HCT116 (cell line): ENCODE results near the gene CELF1. TPM values are rescaled to one million over a fixed set of nuclear protein-coding genes. Genes with fewer than 3 reads are reported as not detected.
A peak's percentile ranks its signal among the peaks of the same experiment; 100 is the strongest.

ENCODE experiments used
- ATAC-seq: fragments of 200-7000 bp; cut with Tn5 transposase; 2 replicates; pipeline ENCODE4 v1.9.1; 2020; ENCODE audit warnings: mild to moderate bottlenecking, moderate library complexity
- BruUV-seq: library from RNA; stranded (reverse); fragments of 400-500 nt; replicated peaks from 2 replicates; lab custom pipeline; 2021; lab: Mats Ljungman, UMichigan
- CTCF ChIA-PET: fragments of 300-600 bp; sonication (Branson Sonifier 250); formaldehyde crosslinking; loops from one replicate; lab custom pipeline; 2021; ENCODE audit warnings: antibody characterized with exemption; lab: Charles Lee
- POLR2A ChIA-PET: fragments of 300-600, 350-600 bp; sonication (Branson Sonifier 250); formaldehyde crosslinking; loops from one replicate; lab custom pipeline; 2021; ENCODE audit warnings: antibody characterized with exemption; lab: Charles Lee
- RAD21 ChIA-PET, 2 experiments: fragments of 300-600 bp; sonication (Branson Sonifier 250); formaldehyde crosslinking; loops; one replicate each; lab custom pipeline; 2023; ENCODE audit warnings: low total read pairs in 2 of 2; ENCODE audit not compliant: uncharacterized antibody in 2 of 2, unreplicated experiment in 2 of 2, low non-redundant PET in 1 of 2; lab: Charles Lee
- DNase-seq: peaks from one replicate; pipeline ENCODE4 v3.0.0-alpha.2; 2010; ENCODE audit warnings: low read depth, low spot score
- H2AFZ ChIP-seq: fragments of 200-600 bp; shearing (Covaris generic), sonication (generic); 2 replicates; pipeline ENCODE4 v1.6.1; 2017; ENCODE audit warnings: low read depth, mixed run types, mixed read lengths, antibody characterized with exemption, low read length; ENCODE audit not compliant: poor library complexity, severe bottlenecking
- H3K27ac ChIP-seq: 2 replicates; pipeline ENCODE4 v1.5.1; 2012; ENCODE audit warnings: low read depth, low read length
- H3K27me3 ChIP-seq: fragments of 200-600 bp; sonication (generic); 2 replicates; pipeline ENCODE4 v1.6.1; 2016; ENCODE audit warnings: mixed run types, low read length, mixed read lengths; ENCODE audit not compliant: insufficient read depth
- H3K36me3 ChIP-seq, 2 experiments: fragments of 200-500 bp in 1 of 2; fragments of 200-600 bp in 1 of 2; sonication (Bioruptor generic) in 1 of 2; sonication (generic) in 1 of 2; 2 replicates each; pipeline versions ENCODE4 v1.5.1 to v1.6.1; 2014 to 2016; ENCODE audit warnings: low read length in 2 of 2, inconsistent platforms in 1 of 2, mixed read lengths in 1 of 2, mixed run types in 1 of 2; ENCODE audit not compliant: insufficient read depth in 2 of 2, control insufficient read depth in 1 of 2
- H3K4me1 ChIP-seq, 2 experiments: fragments of 200-600 bp in 1 of 2; sonication (generic) in 1 of 2; 2 replicates each; pipeline versions ENCODE4 v1.5.1 to v1.6.1; 2012 to 2017; ENCODE audit warnings: low read length in 2 of 2, inconsistent platforms in 1 of 2, mild to moderate bottlenecking in 1 of 2, mixed read lengths in 1 of 2, mixed run types in 1 of 2, moderate library complexity in 1 of 2; ENCODE audit not compliant: insufficient read depth in 2 of 2, control insufficient read depth in 1 of 2
- H3K4me2 ChIP-seq: fragments of 200-600 bp; sonication (generic); 2 replicates; pipeline ENCODE4 v1.6.1; 2017; ENCODE audit warnings: mixed run types, low read length, mixed read lengths
- H3K4me3 ChIP-seq, 2 experiments: fragments of 200-600 bp in 1 of 2; sonication (generic) in 1 of 2; replicated peaks in 1 of 2; 2 replicates each; pipeline ENCODE4 v1.5.1; 2011 to 2016; ENCODE audit warnings: low read length in 2 of 2, control low read depth in 1 of 2, low read depth in 1 of 2, mild to moderate bottlenecking in 1 of 2, mixed read lengths in 1 of 2, mixed run types in 1 of 2
- H3K79me2 ChIP-seq: fragments of 200-600 bp; sonication (generic); 2 replicates; pipeline ENCODE4 v1.6.1; 2017; ENCODE audit warnings: mild to moderate bottlenecking, mixed run types, low read length, moderate library complexity, mixed read lengths; ENCODE audit not compliant: insufficient read depth
- H3K9ac ChIP-seq: fragments of 200-600 bp; sonication (generic); 2 replicates; pipeline ENCODE4 v1.6.1; 2016; ENCODE audit warnings: low read length, mixed read lengths
- H3K9me2 ChIP-seq: fragments of 200-600 bp; sonication (generic), shearing (Covaris generic); 2 replicates; pipeline ENCODE4 v1.6.1; 2017; ENCODE audit warnings: mixed run types, mild to moderate bottlenecking, moderate library complexity; ENCODE audit not compliant: insufficient read depth
- H3K9me3 ChIP-seq, 2 experiments: fragments of 200-500 bp in 1 of 2; fragments of 200-600 bp in 1 of 2; sonication (Bioruptor generic) in 1 of 2; sonication (generic) in 1 of 2; 2 replicates each; pipeline ENCODE4 v1.6.1; 2014 to 2017; ENCODE audit warnings: low read length in 2 of 2, mixed read lengths in 2 of 2, inconsistent platforms in 1 of 2, low read depth in 1 of 2, mild to moderate bottlenecking in 1 of 2, mixed run types in 1 of 2, moderate library complexity in 1 of 2; ENCODE audit not compliant: control insufficient read depth in 1 of 2, insufficient read depth in 1 of 2
- H4K20me1 ChIP-seq: fragments of 200-600 bp; sonication (generic), shearing (Covaris generic); 2 replicates; pipeline ENCODE4 v1.6.1; 2017; ENCODE audit warnings: mixed run types, mild to moderate bottlenecking, moderate library complexity; ENCODE audit not compliant: insufficient read depth
- ATF3 ChIP-seq: IDR thresholded peaks from 2 replicates; pipeline ENCODE4 v1.6.1; 2012
- CBX3 ChIP-seq: IDR thresholded peaks from 2 replicates; pipeline ENCODE4 v1.6.1; 2012; ENCODE audit warnings: low read depth
- CEBPB ChIP-seq: IDR thresholded peaks from 2 replicates; pipeline ENCODE4 v1.6.1; 2012; ENCODE audit warnings: low read depth
- CTCF ChIP-seq, 3 experiments: fragments of 200-600 bp in 1 of 3; sonication (generic) in 1 of 3; IDR thresholded peaks in 2 of 3; conservative IDR thresholded peaks in 1 of 3; 2 replicates each; pipeline ENCODE4 v1.5.1; 2012 to 2017; ENCODE audit warnings: low read depth in 2 of 3, low read length in 2 of 3, antibody characterized with exemption in 1 of 3, borderline replicate concordance in 1 of 3, control low read depth in 1 of 3, mild to moderate bottlenecking in 1 of 3, mixed read lengths in 1 of 3, mixed run types in 1 of 3, moderate library complexity in 1 of 3; ENCODE audit not compliant: insufficient read depth in 1 of 3
- EGR1 ChIP-seq: IDR thresholded peaks from 2 replicates; pipeline ENCODE4 v1.6.1; 2012; ENCODE audit warnings: low read depth
- ELF1 ChIP-seq: IDR thresholded peaks from 2 replicates; pipeline ENCODE4 v1.6.1; 2012; ENCODE audit warnings: low read depth, borderline replicate concordance
- EZH2 ChIP-seq: fragments of 200-600 bp; sonication (generic); IDR thresholded peaks from 2 replicates; pipeline ENCODE4 v1.6.1; 2017; ENCODE audit warnings: antibody characterized with exemption, mixed run types
- FOSL1 ChIP-seq: IDR thresholded peaks from 2 replicates; pipeline ENCODE4 v1.6.1; 2012; ENCODE audit warnings: low read depth
- JUND ChIP-seq: IDR thresholded peaks from 2 replicates; pipeline ENCODE4 v1.6.1; 2012
- POLR2A ChIP-seq: IDR thresholded peaks from 2 replicates; pipeline ENCODE4 v1.7.0; 2011; ENCODE audit warnings: borderline replicate concordance; ENCODE audit not compliant: insufficient read depth, insufficient read length; ENCODE audit errors: extremely low read depth
- POLR2AphosphoS5 ChIP-seq: IDR thresholded peaks from 2 replicates; pipeline ENCODE4 v1.6.1; 2011; ENCODE audit warnings: mild to moderate bottlenecking, low read depth, low read length, moderate library complexity
- RAD21 ChIP-seq: IDR thresholded peaks from 2 replicates; pipeline ENCODE4 v1.6.1; 2012; ENCODE audit warnings: low read depth, mild to moderate bottlenecking
- REST ChIP-seq: IDR thresholded peaks from 2 replicates; pipeline ENCODE4 v1.6.1; 2012; ENCODE audit warnings: low read depth
- SIN3A ChIP-seq: IDR thresholded peaks from 2 replicates; pipeline ENCODE4 v1.6.1; 2012; ENCODE audit warnings: low read depth
- SP1 ChIP-seq: IDR thresholded peaks from 2 replicates; pipeline ENCODE4 v1.6.1; 2012; ENCODE audit warnings: low read depth
- SRF ChIP-seq: IDR thresholded peaks from 2 replicates; pipeline ENCODE4 v1.6.1; 2012; ENCODE audit warnings: low read depth
- TCF7L2 ChIP-seq: IDR thresholded peaks from 2 replicates; pipeline ENCODE4 v1.7.0; 2011; ENCODE audit warnings: borderline replicate concordance, inconsistent platforms; ENCODE audit not compliant: insufficient read depth, insufficient read length; ENCODE audit errors: extremely low read depth
- ZBTB33 ChIP-seq: IDR thresholded peaks from 2 replicates; pipeline ENCODE4 v1.6.1; 2011; ENCODE audit warnings: mild to moderate bottlenecking, low read length, moderate library complexity; ENCODE audit not compliant: insufficient replicate concordance; ENCODE audit errors: extremely low read depth
- ZNF274 ChIP-seq: fragments of 200-500 bp; sonication (Bioruptor generic); IDR thresholded peaks from 2 replicates; pipeline ENCODE4 v1.6.1; 2014; ENCODE audit warnings: mild to moderate bottlenecking, low read depth, low read length, inconsistent platforms
- intact Hi-C: fragments of 100-400 bp; cut with micrococcal nuclease; formaldehyde crosslinking; loops from 2 replicates; pipeline ENCODE4 v1.10.0; 2022
- total RNA-seq: library from RNA; stranded (reverse); gene quantifications from one replicate; pipeline ENCODE4 v1.2.1, GENCODE V29; 2021; ENCODE audit not compliant: unreplicated experiment

CELF1 gene
- total RNA-seq, 1 experiment from 2014 or later: 133 TPM

GRCh38 chr11:47595967-47596366 is 43.0 kb upstream of the CELF1 start (continued):
- TF ChIP-seq RAD21 (no peak), EGR1 (no peak), ELF1 (no peak)

- no peaks in the 10 kb centered on the region for H3K9me2 ChIP-seq
- no peaks in the 10 kb centered on the region for H3K79me2 ChIP-seq
- H3K9me3 ChIP-seq: no peaks in the 10 kb centered on the region
- no peak overlapping the region for H3K9ac ChIP-seq
- H3K4me1 ChIP-seq: no peaks in the 10 kb centered on the region
- no peaks in the 10 kb centered on the region for H3K36me3 ChIP-seq
- H3K27me3 ChIP-seq: peaks cover 6% of the 10 kb centered on the region; the same call in 1 of the 2 replicates
- H3K4me3 ChIP-seq: no peak overlapping the region
- intact Hi-C loops: no loop called here
- BruUV-seq: no TSS peak
- no peaks in the 10 kb centered on the region for H4K20me1 ChIP-seq
- H3K4me2 ChIP-seq: no peak overlapping the region
- ATAC-seq (0 out of 2 replicates have a peak, but pooled peaks have one; percentile 22), DNase-seq (no peak)
- ChIA-PET RAD21 (no interaction called here), CTCF (no interaction called here), POLR2A (no interaction called here)
- H3K27ac ChIP-seq: no peak overlapping the region
- TF ChIP-seq SP1 (no peak), TCF7L2 (no peak), FOSL1 (no peak), EGR1 (no peak), ZBTB33 (no peak), SIN3A (no peak), ZNF274 (no peak), CEBPB (no peak), ATF3 (no peak), CTCF (IDR thresholded peaks at IDR 0.05 in 2 of 3, conservative IDR thresholded peaks at IDR 0.05 in 1 of 3; ENCODE audit: borderline replicate concordance in 1 of 3, insufficient read depth in 1 of 3, low read depth in 2 of 3, low read length in 2 of 3) (no peak), CBX3 (no peak), EZH2 (no peak), POLR2A (no peak), RAD21 (no peak), ELF1 (no peak), REST (no peak), POLR2AphosphoS5 (no peak), SRF (no peak), JUND (no peak)
- no peak overlapping the region for H2AFZ ChIP-seq
Observed at GRCh38 chr11:47595029-47595428, 42.1 kb upstream of the CELF1 start.
